ACHN (cell line): ENCODE data around the gene TUBB4A.

ENCODE experiments used
- DNase-seq: peaks from one replicate; pipeline ENCODE4 v3.0.0-alpha.2; 2015
- in situ Hi-C: cut with HindIII; loops from 2 replicates; pipeline ENCODE4 v1.10.0; 2017; ENCODE audit warnings: low sequenced_read_pairs, low pct_ligation_motif_present, low pct_unique_long_range_greater_than_20kb

TUBB4A gene

GRCh38 chr19:6455924-6456323, 46.2 kb downstream of the TUBB4A start:
- DNase-seq, result no peak
- in situ Hi-C loops, result no loop called here

- no peak for DNase-seq
These were observed 48.1 kb downstream of the TUBB4A start for GRCh38 chr19:6453951-6454565.

GRCh38 chr19:6452899-6453298, 49.2 kb downstream of the TUBB4A start:
- no peak for DNase-seq
- in situ Hi-C loops, result no loop called here

More at GRCh38 chr19:6453951-6454565, 48.1 kb downstream of the TUBB4A start:
- in situ Hi-C loops, result no loop called here

- DNase-seq, result no peak
- in situ Hi-C loops, result no loop called here
These were observed 49.9 kb downstream of the TUBB4A start for GRCh38 chr19:6452223-6452614.

GRCh38 chr19:6451583-6452222, 50.4 kb downstream of the TUBB4A start:
- DNase-seq, result no peak
- in situ Hi-C loops, result no loop called here

- in situ Hi-C loops, result no loop called here
- no peak for DNase-seq
These were observed 51.9 kb downstream of the TUBB4A start for GRCh38 chr19:6450166-6450565.

GRCh38 chr19:6448045-6448444, 54.1 kb downstream of the TUBB4A start:
- DNase-seq, result no peak
- in situ Hi-C loops, result no loop called here

- in situ Hi-C loops, result no loop called here
- DNase-seq, result no peak
These were observed 55.7 kb downstream of the TUBB4A start for GRCh38 chr19:6446452-6446851.
